ENCODE results near the gene ADAM8.

DNA sequence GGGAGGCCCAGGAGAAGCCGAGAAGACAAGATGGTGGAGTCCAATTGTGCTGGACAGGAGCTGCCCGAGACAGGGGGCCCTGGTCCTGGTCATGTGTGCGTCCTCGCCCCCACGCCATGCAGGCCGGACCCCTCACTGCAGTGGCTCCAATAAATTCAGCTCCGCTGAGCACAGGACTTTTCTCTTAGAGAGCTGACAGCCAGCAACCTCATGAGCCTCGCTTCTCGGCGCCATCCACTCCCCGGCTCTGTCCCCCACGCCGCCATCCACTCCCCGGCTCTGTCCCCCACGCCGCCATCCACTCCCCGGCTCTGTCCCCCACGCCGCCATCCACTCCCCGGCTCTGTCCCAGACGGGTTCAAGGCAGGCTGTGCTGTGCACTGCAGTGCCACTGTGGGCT is 49.4 kb downstream of the ADAM8 start:
- TF ChIP-seq CTCF (IDR thresholded peaks at IDR 0.05): no peak
- no peak for TF ChIP-seq POLR2A (IDR thresholded peaks at IDR 0.05)

Measured in esophagus squamous epithelium (tissue), 4 donors.